Activated CD4-positive, alpha-beta T cell treated with anti-CD3 and anti-CD28 coated beads, Interleukin-2, amount 50 U/mL, for 4 hours (primary cell): Measurements from ENCODE around the gene TNFAIP1.
A peak's percentile ranks its signal among the peaks of the same experiment; 100 is the strongest.

Source experiments
- DNase-seq, 2 experiments: peaks; one replicate each; pipeline ENCODE4 v3.0.0-alpha.2; 2020

Gene TNFAIP1

GRCh38 chr17:28372203-28372944 is 36.8 kb downstream of the TNFAIP1 start:
- no peak for DNase-seq

GRCh38 chr17:28372945-28373274 is 37.3 kb downstream of the TNFAIP1 start:
- no peak for DNase-seq

DNA sequence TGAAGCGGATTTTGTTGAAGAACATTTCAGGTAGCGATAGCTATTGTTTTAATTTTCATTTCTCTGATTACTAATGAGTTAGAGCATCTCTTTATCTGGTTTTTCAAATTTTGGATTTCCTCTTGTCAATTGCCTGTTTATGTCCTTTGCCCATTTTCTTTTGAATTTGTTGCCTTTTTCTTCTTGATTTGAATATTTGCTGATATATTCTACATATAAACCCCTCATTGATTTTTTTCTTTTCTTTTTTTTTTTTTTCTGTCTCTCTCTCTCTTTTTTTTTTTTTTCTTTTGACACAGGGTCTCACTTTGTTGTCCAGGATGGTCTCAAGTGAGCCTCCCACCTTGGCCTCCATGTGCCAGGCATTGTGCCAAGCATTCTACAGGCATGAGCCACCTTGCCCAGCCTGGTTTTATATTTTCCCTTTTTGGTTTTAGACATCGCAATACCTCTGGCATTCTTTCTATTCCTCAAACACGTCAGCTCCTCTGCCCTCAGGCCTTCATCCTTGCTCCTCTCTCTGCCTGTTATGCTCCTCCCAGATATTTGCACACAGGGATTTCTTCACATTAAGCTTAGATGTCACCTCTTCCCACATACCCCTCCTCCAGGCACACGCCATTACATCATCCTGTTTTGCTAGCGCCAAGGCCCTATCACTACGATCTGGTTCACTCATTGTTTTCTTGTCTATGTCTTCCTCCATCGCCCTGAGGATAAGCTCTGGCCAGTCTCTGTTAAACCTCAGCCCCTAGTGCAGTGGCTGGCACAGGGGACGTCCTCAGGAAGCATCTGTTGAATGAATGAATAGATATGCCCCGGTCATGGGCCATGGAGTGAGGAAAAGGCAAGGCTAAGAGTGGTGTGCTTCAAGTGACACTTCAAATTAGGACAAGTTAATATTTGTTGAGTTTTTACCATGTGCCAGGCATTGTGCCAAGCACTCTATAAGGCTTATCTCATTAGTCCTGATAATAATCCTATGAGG is 44.5 kb downstream of the TNFAIP1 start:
- no peak for DNase-seq

- no peak for DNase-seq
Observed at GRCh38 chr17:28381141-28381825, 45.7 kb downstream of the TNFAIP1 start.

DNA sequence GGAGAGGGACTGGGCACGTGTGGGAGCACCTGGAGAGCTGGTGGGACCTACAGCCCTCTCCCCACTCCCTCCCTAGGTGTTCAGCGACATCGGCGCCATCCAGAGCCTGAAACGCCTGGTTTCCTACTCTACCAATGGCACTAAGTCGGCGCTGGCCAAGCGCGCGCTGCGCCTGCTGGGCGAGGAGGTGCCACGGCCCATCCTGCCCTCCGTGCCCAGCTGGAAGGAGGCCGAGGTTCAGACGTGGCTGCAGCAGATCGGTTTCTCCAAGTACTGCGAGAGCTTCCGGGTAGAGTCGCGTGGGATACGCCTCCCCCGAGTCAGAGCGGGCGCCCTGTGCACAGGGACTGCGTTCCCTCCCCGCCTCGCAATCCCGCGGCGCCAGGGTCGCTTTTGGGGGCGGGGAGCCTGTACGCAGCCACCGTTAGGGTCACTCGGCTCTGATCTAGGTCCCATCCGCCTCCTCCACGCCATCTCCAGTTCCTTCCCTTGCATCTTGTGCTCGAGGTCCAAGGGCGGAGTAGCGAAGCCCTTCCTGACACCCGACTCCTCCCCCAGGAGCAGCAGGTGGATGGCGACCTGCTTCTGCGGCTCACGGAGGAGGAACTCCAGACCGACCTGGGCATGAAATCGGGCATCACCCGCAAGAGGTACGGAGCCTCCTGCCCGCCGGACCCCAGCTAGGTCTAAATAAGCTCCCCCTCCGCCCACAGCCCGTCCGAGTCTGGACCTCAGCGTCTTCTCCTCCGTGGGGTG is 48.9 kb downstream of the TNFAIP1 start:
- DNase-seq: peak; percentile 49 to 52

- DNase-seq: no peak
Observed at GRCh38 chr17:28385037-28385400, 49.5 kb downstream of the TNFAIP1 start.

- DNase-seq: no peak
Observed at GRCh38 chr17:28385406-28385805, 49.8 kb downstream of the TNFAIP1 start.

DNA sequence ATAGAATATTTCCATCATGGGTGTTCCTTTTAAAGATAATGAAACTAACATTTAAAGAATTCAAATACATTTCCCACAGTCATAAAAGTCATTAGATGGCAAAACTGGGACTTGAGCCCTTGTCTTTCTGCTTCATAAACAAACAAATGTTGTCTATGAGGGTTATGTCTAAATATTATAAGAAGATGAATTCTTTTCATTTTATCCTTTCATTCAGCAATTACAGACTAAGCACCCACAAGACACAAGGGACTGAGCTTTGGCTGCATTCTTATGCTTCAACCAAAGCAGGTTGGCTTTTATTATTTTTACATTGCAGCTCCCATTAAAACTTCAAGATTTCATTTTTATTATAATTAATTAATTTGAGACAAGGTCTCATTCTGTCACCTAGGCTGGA is 50.8 kb downstream of the TNFAIP1 start:
- DNase-seq: no peak

DNA sequence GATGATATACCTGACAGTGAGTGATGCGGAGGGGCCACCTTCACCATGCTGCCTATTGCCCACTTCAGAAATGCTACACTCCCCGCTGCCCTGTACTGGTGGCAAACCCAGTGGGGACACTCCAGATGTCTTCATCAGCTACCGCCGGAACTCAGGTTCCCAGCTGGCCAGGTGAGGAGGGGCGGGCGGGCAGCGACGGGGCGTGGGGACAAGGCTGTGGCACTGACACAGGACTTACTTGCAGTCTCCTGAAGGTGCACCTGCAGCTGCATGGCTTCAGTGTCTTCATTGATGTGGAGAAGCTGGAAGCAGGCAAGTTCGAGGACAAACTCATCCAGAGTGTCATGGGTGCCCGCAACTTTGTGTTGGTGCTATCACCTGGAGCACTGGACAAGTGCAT is 52.5 kb downstream of the TNFAIP1 start:
- DNase-seq: no peak

GRCh38 chr17:28390141-28390540 is 54.6 kb downstream of the TNFAIP1 start:
- DNase-seq: no peak

- DNase-seq: no peak
Observed at GRCh38 chr17:28390563-28390962, 55.0 kb downstream of the TNFAIP1 start.

GRCh38 chr17:28390984-28391383 is 55.4 kb downstream of the TNFAIP1 start:
- DNase-seq: no peak

- DNase-seq: no peak
Observed at GRCh38 chr17:28391401-28391800, 55.8 kb downstream of the TNFAIP1 start.

GRCh38 chr17:28392491-28392890 is 56.9 kb downstream of the TNFAIP1 start:
- no peak for DNase-seq

DNA sequence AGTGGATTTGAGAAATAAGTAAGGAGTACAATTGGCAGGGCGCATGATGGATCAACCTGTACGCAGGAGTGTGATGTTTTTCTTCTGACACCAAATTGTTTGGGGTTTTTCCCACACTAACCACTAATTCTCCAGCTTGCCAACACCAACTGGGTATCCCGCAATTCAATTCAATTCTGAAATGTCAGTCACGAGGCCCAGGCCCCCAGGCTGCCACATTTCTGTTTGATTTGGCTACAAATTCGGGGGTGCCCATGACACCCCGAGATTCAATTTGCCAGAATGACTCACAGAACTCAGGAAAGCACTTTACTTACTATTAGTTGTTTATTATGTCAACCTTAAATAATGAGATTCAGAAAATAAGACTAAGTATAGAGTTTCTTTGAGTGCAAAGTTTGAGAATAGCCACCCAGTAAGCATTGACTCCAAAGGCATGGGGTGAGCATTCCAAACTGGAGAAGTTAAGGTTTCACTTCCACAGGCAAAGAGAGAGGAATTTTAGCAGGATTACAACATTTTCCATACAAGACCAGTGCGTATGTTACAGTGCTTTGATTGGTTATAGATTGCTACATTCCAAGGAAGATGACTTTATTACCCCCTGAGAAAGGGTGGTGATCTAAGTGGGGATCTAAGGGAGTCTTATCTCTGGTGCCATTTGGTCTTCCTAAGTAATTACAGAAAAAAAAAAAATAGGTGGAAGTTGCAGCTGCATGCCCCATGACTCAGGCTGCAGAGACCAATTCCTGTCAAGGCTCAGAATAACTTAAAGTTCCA is 59.0 kb downstream of the TNFAIP1 start:
- no peak for DNase-seq

DNA sequence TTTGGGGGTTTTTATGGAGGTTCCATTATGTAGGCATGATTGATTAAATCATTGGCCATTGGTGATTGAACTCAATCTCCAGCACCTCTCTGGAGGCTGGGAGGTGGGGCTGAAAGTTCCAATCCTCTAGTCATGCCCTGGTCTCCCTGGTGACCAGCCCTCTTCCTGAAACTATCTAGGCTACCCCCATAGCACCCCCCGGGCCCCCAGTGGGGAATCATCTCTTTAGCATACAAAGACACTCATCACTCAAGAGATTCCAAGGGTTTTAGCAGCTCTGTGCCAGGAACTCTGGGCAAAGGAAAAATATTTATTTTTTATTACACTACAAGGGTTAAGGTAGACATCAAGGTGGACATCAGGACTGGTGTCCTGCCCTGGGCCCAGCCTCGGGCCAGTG is 59.9 kb downstream of the TNFAIP1 start:
- no peak for DNase-seq

- no peak for DNase-seq
Observed at GRCh38 chr17:28395968-28396367, 60.4 kb downstream of the TNFAIP1 start.
